OCI-LY1 (cell line): Measurements from ENCODE around the gene GALNT7.

Experiments used
- H2AFZ ChIP-seq: fragments of 200-600 bp; sonication (generic), shearing (Covaris generic); 2 replicates; pipeline ENCODE4 v1.6.0; 2014; ENCODE audit warnings: antibody characterized with exemption, mild to moderate bottlenecking, low read length
- H3F3A ChIP-seq: fragments of 200-600 bp; sonication (generic), shearing (Covaris generic); 2 replicates; pipeline ENCODE4 v1.6.0; 2014; ENCODE audit warnings: mild to moderate bottlenecking, antibody characterized with exemption, low read length, moderate library complexity; ENCODE audit not compliant: insufficient read depth
- H3K27ac ChIP-seq: fragments of 200-600 bp; sonication (generic); 2 replicates; pipeline ENCODE4 v1.5.1; 2014; ENCODE audit warnings: low read length, mixed run types, mild to moderate bottlenecking, low read depth; ENCODE audit not compliant: poor library complexity, severe bottlenecking
- H3K27me3 ChIP-seq: fragments of 200-600 bp; sonication (generic); 2 replicates; pipeline ENCODE4 v1.6.0; 2014; ENCODE audit warnings: antibody characterized with exemption, mild to moderate bottlenecking, low read length, moderate library complexity; ENCODE audit not compliant: insufficient read depth
- H3K36me3 ChIP-seq: fragments of 200-600 bp; sonication (generic); 2 replicates; pipeline ENCODE4 v1.6.1; 2014; ENCODE audit warnings: mild to moderate bottlenecking, antibody characterized with exemption, low read length, moderate library complexity, mixed read lengths; ENCODE audit not compliant: insufficient read depth
- H3K4me1 ChIP-seq: fragments of 200-600 bp; sonication (generic); 2 replicates; pipeline ENCODE4 v1.5.1; 2014; ENCODE audit warnings: mild to moderate bottlenecking, low read length, moderate library complexity; ENCODE audit not compliant: insufficient read depth, severe bottlenecking
- H3K4me2 ChIP-seq: fragments of 200-600 bp; sonication (generic), shearing (Covaris generic); 2 replicates; pipeline ENCODE4 v1.6.1; 2014; ENCODE audit warnings: low read length
- H3K4me3 ChIP-seq: fragments of 200-600 bp; sonication (generic); 2 replicates; pipeline ENCODE4 v1.5.1; 2014; ENCODE audit warnings: low read length, low read depth, mild to moderate bottlenecking, mixed read lengths; ENCODE audit not compliant: poor library complexity, severe bottlenecking
- H3K79me2 ChIP-seq: fragments of 200-600 bp; shearing (Covaris generic); 2 replicates; pipeline ENCODE4 v1.6.1; 2016; ENCODE audit warnings: mixed run types, low read length, mixed read lengths; ENCODE audit not compliant: insufficient read depth
- H3K9ac ChIP-seq: fragments of 200-600 bp; sonication (generic), shearing (Covaris generic); 2 replicates; pipeline ENCODE4 v1.6.1; 2014; ENCODE audit warnings: mild to moderate bottlenecking, low read length, mixed read lengths
- H3K9me2 ChIP-seq: fragments of 200-600 bp; sonication (generic), shearing (Covaris generic); 2 replicates; pipeline ENCODE4 v1.6.1; 2014; ENCODE audit warnings: low read depth, mild to moderate bottlenecking, low read length, mixed read lengths
- H3K9me3 ChIP-seq: fragments of 200-600 bp; shearing (Covaris generic); 2 replicates; pipeline ENCODE4 v1.6.1; 2014; ENCODE audit warnings: low read length, mixed read lengths
- H4K20me1 ChIP-seq: fragments of 200-600 bp; sonication (generic), shearing (Covaris generic); 2 replicates; pipeline ENCODE4 v1.6.0; 2016; ENCODE audit warnings: mild to moderate bottlenecking, low read length; ENCODE audit not compliant: insufficient read depth
- EZH2 ChIP-seq: fragments of 200-600 bp; sonication (generic), shearing (Covaris generic); IDR thresholded peaks from 2 replicates; pipeline ENCODE4 v1.8.0; 2017; ENCODE audit warnings: borderline replicate concordance, mixed run types, mild to moderate bottlenecking, antibody characterized with exemption, low read length, moderate library complexity, mixed read lengths
- TF ChIP-seq, protein P1 (sequence below): fragments of 200-600 bp; sonication (generic), shearing (Covaris generic); IDR thresholded peaks from 2 replicates; pipeline ENCODE4 v1.5.1; 2017; ENCODE audit warnings: mild to moderate bottlenecking, antibody characterized with exemption, low read length, moderate library complexity, mixed read lengths

Gene GALNT7

DNA sequence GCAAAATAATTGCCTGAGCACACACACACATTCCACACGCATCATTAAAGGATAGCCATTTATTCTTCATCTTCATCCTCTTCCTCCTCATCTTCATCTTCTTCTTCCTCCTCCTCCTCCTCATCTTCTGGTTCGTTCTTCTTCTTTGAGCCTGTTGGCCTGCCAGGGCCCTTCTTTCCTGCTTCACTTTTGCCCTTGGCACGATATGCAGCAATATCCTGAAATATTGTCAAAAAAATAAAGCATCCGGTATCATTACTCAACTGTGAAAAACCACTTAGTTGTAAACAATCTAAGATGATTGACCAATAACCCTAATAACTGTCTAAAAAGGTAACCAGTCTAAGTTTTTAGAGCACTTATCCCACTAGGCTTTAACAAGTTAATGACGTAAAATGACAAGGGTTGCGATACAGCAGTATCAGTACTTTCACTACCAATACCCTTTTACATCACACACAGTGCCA lies 163.4 kb downstream of the GALNT7 start:
- H3K27me3 ChIP-seq, result no peaks in the 10 kb centered on the region
- no peak for TF ChIP-seq EZH2
- TF ChIP-seq, protein P1, sequence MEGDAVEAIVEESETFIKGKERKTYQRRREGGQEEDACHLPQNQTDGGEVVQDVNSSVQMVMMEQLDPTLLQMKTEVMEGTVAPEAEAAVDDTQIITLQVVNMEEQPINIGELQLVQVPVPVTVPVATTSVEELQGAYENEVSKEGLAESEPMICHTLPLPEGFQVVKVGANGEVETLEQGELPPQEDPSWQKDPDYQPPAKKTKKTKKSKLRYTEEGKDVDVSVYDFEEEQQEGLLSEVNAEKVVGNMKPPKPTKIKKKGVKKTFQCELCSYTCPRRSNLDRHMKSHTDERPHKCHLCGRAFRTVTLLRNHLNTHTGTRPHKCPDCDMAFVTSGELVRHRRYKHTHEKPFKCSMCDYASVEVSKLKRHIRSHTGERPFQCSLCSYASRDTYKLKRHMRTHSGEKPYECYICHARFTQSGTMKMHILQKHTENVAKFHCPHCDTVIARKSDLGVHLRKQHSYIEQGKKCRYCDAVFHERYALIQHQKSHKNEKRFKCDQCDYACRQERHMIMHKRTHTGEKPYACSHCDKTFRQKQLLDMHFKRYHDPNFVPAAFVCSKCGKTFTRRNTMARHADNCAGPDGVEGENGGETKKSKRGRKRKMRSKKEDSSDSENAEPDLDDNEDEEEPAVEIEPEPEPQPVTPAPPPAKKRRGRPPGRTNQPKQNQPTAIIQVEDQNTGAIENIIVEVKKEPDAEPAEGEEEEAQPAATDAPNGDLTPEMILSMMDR, result no peak
- peak overlapping the region; percentile 82 for H3K27ac ChIP-seq
- peak overlapping the region; percentile 89 for H3K4me2 ChIP-seq
- no peaks in the 10 kb centered on the region for H3K9me2 ChIP-seq
- H3K79me2 ChIP-seq, result peaks cover 37% of the 10 kb centered on the region
- no peaks in the 10 kb centered on the region for H4K20me1 ChIP-seq
- H3K36me3 ChIP-seq, result peaks cover 61% of the 10 kb centered on the region
- H3K4me1 ChIP-seq, result peaks cover 35% of the 10 kb centered on the region
- H3K9me3 ChIP-seq, result no peaks in the 10 kb centered on the region
- no peaks in the 10 kb centered on the region for H3F3A ChIP-seq
- H3K9ac ChIP-seq, result peak overlapping the region; percentile 86
- peak overlapping the region; percentile 71 for H3K4me3 ChIP-seq
- H2AFZ ChIP-seq, result no peak overlapping the region

DNA sequence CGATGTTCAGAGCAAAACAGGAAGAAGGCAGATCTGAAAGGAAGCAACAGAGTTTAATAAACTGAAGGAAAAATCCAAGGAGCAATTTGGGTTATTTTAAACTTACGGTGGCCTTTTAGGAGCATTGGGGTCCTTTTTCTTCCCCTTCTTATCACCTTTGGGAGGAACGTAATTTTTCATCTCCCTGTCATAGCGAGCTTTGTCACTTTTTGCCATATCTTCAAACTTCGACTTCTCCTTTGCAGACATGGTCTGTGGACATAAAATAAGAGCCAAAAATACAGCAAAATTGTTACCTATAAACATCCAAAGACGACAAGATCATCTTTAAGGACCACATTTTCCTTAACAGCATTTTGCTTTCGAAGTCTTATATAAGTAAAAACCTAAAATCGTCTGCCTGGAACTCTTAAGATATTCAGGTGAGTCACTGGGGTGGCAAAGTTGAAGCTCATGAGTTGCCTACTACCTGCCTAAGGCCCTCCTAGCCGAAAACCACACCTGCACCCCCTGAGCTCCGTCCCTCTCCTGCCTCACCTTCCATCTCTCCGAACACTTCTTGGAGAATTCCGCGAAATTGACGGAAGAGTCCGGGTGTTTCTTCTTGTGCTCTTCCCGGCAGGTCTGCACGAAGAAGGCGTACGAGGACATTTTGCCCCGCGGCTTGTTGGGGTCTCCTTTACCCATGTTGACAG lies 164.5 kb downstream of the GALNT7 start:
- H3K27ac ChIP-seq, result peak overlapping the region; percentile 82
- TF ChIP-seq, protein P1, result no peak
- TF ChIP-seq EZH2, result no peak
- H3K9me2 ChIP-seq, result no peaks in the 10 kb centered on the region
- no peaks in the 10 kb centered on the region for H3F3A ChIP-seq
- peaks cover 39% of the 10 kb centered on the region for H3K79me2 ChIP-seq
- no peaks in the 10 kb centered on the region for H4K20me1 ChIP-seq
- no peaks in the 10 kb centered on the region for H3K9me3 ChIP-seq
- H2AFZ ChIP-seq, result no peak overlapping the region
- H3K4me1 ChIP-seq, result peaks cover 40% of the 10 kb centered on the region
- peak overlapping the region; percentile 89 for H3K4me2 ChIP-seq
- peak overlapping the region; percentile 71 for H3K4me3 ChIP-seq
- peaks cover 53% of the 10 kb centered on the region for H3K36me3 ChIP-seq
- no peaks in the 10 kb centered on the region for H3K27me3 ChIP-seq
- peak overlapping the region; percentile 86 for H3K9ac ChIP-seq

DNA sequence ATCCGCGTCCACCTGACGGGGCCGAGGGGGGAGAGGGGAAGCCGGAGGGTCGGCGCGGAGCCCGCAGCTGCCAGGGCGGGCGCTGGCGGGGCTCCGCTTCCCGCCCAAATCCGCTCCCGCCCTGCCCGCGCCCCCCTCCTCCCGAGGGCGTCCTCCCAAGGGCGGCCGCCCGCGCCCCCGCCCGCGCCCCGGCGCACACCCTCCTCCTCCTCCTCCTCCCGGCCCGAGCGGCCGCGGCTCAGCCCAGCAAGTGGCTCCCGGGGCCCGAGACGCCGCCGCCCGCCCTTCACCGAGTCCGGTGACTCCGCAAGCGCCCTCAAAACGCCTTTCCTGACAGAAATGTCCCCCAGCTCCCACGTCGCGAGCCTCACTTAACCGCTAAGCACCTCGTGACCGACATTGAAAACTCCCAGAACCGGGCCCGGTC lies 165.1 kb downstream of the GALNT7 start:
- no peaks in the 10 kb centered on the region for H4K20me1 ChIP-seq
- peak overlapping the region; percentile 82 for H3K27ac ChIP-seq
- H2AFZ ChIP-seq, result no peak overlapping the region
- peaks cover 40% of the 10 kb centered on the region for H3K4me1 ChIP-seq
- H3K9me2 ChIP-seq, result no peaks in the 10 kb centered on the region
- H3K27me3 ChIP-seq, result no peaks in the 10 kb centered on the region
- peaks cover 42% of the 10 kb centered on the region for H3K79me2 ChIP-seq
- no peaks in the 10 kb centered on the region for H3K9me3 ChIP-seq
- no peaks in the 10 kb centered on the region for H3F3A ChIP-seq
- peak overlapping the region; percentile 89 for H3K4me2 ChIP-seq
- peak overlapping the region; percentile 86 for H3K9ac ChIP-seq
- peak overlapping the region; percentile 71 for H3K4me3 ChIP-seq
- H3K36me3 ChIP-seq, result peaks cover 47% of the 10 kb centered on the region
- TF ChIP-seq, protein P1, result no peak
- no peak for TF ChIP-seq EZH2
